NOMO-1 treated with DMSO at 0.1 percent for 48 hours (cell line): Measurements from ENCODE around the gene MAP4K5.
"Not testable (repeated sequence)": the region's sequence is repeated elsewhere in the genome, so short reads cannot be mapped to it uniquely, and the experiment has no call there.

Source experiments
- DNase-seq: peaks from one replicate; lab custom pipeline; 2025; ENCODE audit not compliant: unreplicated experiment; lab: John Stamatoyannopoulos, UW

The MAP4K5 gene

DNA sequence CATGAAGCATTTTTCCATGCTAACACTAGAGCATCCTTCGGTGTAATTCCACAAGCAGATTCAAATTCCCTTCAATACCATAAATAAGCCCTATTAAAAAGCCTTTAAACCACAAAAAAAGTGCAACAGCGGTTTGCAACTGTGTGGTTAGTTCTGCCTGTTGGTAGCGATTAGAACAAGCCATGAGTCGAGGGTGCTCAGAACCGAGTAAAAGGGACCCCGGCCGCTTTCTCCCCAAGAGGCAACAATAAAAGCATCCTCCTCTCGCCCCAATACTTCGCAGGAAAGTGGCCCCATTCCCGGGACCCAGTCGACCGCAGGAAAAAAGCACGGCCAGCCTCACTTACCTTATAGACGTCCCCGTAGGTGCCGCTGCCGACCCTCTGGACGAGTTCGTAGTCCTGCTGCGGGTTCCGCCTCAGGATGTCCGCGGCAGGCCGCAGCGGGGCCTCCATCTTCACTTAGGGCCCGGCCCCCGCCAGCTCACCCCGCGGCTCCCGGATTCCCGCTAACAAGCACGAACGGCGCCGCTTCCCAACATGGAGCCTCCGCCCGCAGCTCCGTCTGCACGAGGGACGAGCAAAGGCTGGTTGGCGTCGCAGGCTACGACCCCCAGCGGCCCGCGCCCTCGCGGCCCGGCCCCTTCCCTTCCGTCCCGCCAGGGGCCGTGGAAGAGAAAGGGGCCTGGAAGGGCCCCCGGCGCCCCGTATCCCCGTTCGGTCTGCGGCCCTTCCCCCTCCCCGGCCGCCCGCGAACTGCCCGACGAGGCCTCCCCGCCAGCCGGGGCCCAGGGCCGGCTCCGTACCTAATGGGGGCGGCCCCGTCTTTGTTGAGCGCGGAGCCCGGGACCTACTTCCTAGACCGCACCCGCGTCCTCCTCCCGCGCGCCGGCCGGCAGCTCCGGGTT, 521 bp downstream of the MAP4K5 start:
- peak; percentile 36 for DNase-seq

DNA sequence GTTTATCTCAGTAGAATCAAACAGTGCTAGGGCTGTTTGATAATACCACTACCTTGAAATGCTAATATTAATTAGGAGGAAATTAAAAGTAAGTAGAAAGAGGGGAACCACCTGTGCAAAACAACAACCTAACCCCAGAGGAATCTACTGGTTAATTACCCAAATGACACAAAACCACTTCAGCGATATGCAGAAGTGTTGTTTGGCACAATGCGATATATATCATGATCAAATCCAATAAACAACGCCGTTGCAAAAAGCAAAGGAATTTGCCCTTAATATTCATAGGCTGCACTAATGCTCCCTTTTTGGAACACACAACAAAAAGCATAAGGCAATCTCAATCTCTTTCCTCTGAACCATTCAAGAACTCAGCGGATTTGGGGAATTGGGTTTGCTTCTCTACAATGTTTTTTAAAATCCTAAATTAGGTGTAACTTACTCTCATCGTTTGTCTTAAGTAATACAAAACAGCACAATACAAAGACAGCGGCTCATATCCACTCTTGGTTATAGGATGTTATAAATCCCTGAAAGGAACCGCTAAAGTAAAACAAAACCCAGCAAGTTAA, 1.5 kb downstream of the MAP4K5 start:
- no peak for DNase-seq

DNA sequence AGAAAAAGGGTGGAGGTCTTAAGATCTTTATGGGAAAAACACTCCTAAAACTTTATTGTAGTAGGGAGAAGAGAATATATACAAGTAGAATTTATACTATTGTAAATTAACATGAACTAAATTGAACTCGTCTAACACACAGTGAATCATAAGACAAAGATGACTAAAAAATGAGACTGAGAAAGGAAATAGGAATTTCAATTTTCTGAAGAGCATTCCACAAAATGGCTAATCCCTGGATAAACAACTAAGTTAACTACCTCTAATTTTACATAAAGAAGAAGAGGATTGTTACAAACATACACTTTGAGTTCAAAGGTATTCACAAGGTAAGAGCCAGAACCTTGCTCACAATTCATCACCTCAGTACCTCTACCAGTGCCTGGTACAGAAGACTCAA, 2.0 kb downstream of the MAP4K5 start:
- DNase-seq: no peak

DNA sequence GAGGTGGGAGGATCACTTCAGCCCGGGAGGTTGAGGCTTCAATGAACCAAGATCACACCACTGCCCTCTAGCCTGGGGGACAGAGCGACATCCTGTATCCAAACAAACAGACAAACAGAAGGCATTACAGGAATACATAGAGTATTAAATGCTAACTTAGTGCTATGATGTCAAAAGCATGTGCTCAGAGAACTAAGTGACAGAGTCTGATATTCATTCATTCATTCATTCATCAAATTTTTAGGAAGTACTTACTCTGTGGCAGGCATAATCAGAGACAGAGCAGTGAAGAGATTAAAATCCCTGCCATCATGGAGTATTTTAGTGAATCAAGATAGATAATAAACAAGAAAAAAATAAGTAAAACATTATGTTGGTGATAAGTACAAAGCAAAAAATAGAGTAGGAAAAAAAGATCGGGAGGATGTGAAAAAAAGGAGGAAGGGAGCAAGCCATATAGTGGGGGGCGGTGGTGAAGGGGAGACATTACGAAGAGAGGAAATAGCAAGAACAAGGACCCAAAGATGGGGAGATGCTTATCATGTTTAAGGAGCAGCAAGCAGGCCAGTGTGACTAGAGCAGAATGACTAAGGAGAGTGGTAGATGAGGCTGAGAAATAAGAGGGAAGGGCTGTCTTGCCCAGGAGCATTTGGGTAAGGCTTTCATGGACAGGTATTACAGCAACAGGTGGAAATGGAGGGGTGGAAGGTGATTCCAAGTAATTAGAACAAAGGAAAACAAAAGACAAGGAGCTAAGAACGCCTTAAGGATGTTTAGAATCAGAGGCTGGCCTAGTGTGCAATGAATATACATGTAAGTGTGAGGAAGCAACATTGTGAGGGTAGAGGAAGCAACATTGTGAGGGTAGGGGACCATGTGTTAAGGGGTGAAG, 2.8 kb downstream of the MAP4K5 start:
- no peak for DNase-seq

DNA sequence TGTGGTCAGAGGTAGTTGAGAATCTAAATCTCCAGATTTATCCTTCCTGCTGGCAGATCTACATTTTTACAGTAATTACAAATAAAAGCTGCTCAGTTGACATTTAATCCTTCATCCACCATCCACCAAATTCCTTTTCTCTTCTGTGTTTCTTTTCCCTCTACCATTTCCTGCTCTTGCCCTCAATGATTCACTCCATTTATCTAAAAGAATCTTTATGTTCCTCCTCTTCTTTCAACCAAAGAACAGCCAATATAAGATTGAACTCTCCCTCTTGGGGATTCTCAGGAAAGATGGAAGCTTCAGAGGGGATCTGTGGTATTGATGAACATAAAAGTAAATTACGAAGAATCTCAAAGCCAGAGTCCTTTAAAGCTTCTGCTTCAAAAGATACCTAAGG, 4.4 kb downstream of the MAP4K5 start:
- no peak for DNase-seq

DNA sequence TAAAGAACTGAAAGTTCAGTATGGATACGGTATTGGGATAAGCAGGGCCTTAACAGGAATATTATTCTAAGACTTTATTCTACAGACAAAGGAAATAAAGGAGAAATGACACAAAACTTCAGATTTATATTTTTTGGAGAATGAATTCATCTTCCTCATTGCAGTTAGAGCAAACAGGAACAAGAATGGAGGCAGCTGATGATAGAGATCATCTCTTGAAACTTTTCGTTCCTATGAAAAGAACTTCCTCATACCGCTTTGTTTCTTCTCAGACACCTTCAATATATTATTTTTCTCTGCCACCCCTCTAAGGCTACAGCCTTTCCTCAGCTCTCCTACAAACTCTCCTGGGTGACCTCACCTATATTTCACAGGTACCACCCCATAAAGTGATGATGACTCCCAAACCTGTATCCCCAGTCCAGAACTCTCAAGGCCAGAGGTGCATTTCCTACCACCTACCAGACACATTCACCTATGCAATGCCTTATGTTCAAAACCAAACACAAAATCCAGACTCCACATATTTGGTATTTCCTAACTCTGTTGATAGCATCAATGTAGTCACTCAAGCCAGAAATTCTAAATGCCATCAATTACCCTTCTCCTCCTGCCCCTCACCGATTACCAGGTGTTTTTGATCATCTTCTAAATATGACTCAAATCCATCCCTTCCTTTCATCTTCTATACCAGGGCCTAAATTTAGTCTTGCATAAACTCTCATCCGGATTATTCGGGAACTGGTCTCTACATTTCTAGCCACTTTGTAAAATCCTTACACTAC, 7.4 kb downstream of the MAP4K5 start:
- DNase-seq: peak; percentile 60

DNA sequence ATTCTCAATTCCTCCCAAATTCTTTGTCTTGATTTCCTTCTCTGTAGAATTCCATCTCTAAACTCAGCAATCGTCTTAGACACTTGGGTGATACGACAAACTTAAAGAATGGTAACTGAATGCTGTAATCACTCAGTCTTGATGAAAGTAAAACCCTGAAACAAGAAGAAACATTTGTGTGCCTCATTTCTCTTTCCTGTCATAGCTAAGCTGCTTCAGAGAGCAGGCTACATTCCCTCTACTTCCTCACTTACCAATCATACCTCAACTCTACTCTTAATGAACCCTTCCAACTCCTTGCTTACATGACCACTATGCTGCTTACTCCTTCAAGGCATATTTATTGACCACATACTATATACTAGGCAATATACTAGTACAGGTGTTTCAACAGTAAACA, 8.3 kb downstream of the MAP4K5 start:
- DNase-seq: peak; percentile 7

DNA sequence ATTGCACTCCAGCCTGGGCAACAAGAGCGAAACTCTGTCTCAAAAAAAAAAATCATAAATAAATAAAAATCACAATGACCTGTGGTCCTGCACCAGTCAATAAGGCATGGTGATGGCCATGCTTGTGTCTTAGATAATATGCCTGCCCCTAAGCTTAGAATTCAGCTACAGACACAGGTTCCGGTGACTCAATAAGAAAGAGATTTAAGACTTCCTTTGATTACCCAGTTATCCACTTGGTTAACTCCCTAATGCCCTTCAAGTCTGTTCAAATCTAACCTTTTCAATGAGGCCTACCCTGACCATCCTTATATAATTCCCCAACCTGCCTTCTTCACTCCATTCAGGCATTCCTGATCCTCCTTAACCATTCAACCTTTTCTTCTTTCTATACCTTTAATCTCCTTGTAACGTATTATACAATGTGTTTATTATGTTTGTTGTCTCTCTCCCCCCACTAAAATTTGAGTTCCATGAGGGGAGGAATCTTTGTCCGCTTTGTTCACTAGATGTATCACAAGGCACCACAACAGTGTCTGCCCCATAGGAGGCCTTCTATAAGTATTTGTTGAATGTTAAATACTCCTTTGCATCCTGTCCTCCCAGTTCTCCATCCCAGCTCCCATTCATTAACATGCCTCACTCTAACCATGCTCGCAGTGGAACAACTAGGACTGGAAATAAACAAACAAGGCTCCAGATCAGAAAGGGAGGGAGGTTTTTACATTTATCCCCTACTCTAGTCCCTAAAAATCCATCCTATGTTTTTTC, 8.9 kb downstream of the MAP4K5 start:
- DNase-seq: no peak

DNA sequence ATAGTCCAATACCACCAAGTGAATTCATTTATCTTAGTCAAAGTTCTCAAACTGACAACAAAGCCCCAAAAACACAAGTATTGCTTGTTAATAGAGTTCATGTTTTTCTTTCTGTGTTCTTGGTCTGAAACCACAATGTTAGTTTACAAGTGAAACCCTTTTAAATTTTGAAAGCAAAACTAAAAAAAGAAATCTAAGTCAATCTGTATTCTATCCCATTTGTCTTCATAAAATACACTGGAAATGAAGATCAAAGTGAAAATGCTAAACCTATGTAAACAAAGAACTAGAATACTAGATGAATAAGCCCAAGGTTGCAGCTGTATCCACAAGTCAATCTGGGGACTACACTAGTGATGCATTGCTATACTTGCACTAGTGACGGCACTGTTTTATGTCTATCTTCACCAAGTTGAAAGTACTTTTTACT, 10.4 kb downstream of the MAP4K5 start:
- no peak for DNase-seq

DNA sequence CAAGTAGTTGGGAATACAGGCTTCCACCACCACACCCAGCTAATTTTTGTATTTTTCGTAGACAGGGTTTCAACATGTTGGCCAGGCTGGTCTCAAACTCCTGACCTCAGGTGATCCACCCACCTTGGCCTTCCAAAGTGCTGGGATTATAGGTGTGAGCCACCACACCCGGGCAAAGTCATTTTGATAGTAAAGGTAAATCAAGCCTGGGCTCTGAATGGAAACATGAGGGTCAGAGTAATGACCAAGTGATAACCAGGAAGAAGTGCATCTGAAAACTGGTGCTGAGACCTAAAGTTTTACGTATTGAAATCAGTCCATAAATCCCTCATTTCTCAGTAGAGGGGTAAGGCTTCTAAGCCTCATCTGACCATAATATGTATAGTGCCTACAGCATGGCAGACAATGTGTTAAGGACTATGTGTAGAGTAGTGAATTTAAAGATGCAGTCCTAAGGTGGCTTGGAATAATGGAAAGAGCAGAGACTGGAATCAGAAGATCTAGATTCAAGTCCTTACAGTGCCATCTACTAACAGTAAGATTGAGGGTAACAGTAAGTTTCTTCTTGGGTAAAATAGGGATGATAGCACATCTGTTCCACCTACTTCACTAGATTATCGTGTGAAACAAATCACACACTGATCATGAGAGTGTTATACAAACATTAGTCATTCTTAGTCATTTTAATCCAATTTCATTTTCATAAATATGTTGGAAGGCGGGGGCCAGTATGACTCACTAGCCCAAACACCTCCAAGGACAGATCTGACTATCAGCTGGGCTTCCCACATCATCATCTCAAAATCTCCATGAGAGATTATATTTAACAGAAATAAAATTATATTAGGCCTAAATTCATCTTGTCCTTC, 11.2 kb downstream of the MAP4K5 start:
- no peak for DNase-seq

DNA sequence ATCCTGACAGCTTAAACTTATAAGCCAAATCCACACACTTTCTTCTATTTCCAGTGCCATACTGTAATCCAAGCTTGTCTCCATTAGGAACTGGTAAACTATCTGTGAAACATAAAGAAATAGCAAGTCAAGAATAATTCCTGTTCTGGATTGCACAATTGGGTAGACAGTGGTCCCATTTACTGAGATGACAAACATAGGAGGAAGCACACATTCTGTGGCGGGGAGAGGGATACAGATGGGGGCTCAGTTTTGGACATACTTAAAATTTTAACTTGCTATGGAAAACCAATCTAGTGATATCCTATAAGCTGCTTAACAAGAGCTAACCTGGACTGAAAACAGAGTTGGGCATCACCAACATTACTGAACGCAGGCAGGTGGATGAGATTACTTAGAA, 16.3 kb downstream of the MAP4K5 start:
- DNase-seq: no peak

DNA sequence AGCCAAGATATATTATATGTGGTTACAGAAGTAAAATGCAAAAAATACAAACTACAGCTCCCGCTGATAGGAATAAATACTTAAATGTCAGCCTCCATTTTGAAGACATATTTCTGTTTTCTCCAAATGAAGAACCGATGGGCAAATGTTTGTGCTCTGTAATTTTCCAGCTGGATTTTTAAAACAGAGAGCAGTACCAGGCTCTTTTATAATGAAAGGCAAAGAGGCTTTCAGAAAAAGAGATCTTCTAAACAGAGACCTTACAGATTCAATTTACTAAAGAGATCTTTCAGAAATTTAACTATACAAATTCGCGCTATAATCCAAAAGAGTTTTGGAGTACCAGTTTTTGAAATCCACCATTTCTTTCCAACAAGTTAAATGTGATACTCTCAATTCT, 19.9 kb downstream of the MAP4K5 start:
- DNase-seq: no peak

DNA sequence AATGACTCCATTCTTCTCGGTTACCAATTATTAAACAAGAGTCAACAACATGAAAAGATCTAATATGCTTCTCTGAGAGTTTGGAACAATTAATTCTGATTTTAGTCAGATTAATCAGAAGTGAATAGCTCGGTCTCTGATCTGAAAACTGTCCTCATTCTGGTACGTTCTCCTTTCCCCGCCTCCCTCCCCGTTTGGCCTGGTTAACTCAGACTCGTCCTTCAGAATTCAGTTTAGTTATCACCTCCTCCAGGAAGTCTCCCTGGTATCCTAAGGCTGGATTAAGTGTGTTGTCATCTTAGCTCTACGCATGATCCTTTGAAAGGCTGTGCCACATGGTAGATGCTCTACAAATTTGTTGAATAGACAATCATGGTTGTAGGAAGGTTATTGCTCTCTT, 22.2 kb downstream of the MAP4K5 start:
- DNase-seq: no peak

DNA sequence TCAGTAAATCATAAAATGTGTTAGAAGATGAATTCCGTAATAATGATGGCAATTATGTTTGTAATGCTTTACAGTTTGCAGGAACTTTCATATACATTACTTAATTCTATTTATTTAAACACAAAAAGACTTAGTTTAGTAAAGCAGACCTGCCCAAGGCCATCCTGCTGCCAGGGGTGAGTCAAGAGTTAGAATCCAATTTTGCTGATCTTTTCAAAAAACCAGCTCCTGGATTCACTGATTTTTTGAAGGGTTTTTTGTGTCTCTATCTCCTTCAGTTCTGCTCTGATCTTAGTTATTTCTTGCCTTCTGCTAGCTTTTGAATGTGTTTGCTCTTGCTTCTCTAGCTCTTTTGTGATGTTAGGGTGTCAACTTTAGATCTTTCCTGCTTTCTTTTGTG, 25.3 kb downstream of the MAP4K5 start:
- DNase-seq: not testable (repeated sequence)

DNA sequence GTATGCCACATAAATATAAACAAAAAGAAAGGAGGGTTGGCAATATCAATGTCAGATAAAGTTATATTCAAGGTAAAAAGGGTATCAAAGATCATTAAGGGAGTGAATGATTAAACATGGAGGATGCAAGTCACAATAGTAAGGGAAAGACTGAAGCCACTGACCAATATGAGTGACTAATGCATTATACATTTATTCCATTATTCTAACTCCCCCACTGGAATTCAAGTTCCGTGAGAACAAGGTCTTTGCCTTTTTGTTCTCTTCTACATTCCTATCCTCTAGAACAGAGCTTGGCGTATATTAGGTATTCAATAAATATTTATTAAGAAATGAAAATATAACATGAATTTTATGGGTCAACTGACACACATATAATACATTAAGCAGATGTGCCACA, 30.7 kb downstream of the MAP4K5 start:
- DNase-seq: no peak

DNA sequence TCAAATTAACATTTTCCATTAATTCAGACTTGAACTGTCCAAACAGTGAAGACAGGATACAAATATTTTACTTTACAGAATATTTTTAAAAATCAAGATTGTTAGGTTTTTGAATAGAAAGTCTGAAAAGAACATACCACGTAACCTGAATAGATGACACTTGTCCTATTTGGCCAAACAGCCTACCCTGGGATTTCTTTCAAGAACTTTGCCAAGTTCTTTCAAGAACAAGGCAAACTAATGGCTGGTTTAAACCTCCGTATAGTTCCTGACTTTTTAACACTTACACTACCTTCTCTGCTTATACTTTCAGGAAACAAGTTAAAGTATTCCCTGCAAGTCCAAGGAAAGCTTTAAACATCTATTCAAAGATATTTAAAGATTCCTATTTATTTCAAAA, 35.0 kb downstream of the MAP4K5 start:
- no peak for DNase-seq

DNA sequence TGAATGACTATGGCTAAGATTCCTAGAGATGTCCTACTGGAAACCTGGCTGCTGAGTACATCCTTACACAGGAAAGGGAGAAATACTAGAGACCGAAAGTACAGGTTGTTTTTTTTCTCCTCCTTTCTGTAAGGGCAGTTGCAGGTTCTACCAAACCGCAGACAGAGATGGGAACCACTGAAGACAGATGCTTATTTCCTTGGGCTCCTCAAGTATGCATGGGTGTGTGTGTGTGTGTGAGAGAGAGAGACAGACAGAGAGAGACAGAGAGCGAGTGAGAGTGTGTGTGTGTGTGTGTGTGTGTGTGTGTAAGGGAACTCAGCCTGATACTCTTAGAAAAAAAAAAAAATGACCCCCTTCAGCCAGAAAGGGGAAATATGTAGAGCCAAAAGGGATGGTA, 42.5 kb downstream of the MAP4K5 start:
- no peak for DNase-seq

DNA sequence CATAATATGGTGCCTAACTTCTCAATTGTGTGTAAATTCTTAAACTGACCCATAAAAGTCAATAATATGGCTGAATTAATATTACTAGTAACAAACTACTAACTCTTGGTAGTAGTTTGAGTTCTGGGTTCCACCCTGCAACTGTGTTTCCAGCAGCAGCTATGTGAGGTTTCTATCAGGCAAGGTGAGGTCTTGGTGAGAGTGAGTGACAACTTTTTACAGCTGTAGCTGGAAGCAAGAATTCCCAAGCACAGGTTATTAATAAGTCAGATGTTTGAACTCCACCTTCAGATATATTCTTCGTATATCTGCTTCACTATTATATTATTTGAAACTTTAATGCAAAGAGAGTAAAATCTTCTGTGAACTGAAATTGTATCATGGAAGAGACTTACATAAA, 43.8 kb downstream of the MAP4K5 start:
- no peak for DNase-seq

DNA sequence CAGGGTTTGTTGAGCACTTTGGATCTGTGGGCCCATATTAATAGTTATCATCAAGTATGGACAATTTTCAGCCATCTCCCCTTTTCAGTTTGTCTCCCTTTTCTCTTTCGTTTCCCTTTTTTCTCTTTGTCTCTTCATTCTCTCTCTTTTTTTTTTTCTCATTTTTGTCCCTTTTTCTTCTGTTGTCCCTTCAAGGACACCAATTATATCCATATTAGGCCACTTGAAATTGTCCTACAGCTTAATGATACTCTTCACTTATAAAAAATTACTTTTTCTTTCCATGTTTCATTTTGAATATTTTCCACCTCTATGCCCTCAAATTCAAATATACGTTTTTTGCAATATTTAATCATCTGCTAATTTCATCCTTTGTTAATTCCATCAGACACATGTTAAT, 53.3 kb downstream of the MAP4K5 start:
- DNase-seq: no peak
